Osteoblast (primary cell): ENCODE data around the gene CSNK1A1L. TPM values are rescaled to one million over a fixed set of nuclear protein-coding genes. Genes with fewer than 3 reads are reported as not detected.

Experiments used
- DNase-seq: peaks from one replicate; pipeline ENCODE4 v3.0.0; 2011; ENCODE audit warnings: low spot score, mixed read lengths; ENCODE audit not compliant: insufficient read length; ENCODE audit errors: missing footprints
- H2AFZ ChIP-seq: 2 replicates; pipeline ENCODE4 v1.6.0; 2011; ENCODE audit warnings: mild to moderate bottlenecking, low read length
- H3K27ac ChIP-seq: 2 replicates; pipeline ENCODE4 v1.5.1; 2011; ENCODE audit warnings: mild to moderate bottlenecking, low read depth, low read length, moderate library complexity
- H3K27me3 ChIP-seq: 2 replicates; pipeline ENCODE4 v1.6.0; 2012; ENCODE audit warnings: mild to moderate bottlenecking, control low read depth, inconsistent platforms, low read length, moderate library complexity; ENCODE audit not compliant: insufficient read depth
- H3K36me3 ChIP-seq: 2 replicates; pipeline ENCODE4 v1.5.1; 2011; ENCODE audit warnings: mild to moderate bottlenecking, low read length, control low read depth, moderate library complexity; ENCODE audit not compliant: insufficient read depth
- H3K4me1 ChIP-seq: 2 replicates; pipeline ENCODE4 v1.5.1; 2011; ENCODE audit warnings: mild to moderate bottlenecking, low read length, control low read depth, moderate library complexity; ENCODE audit not compliant: insufficient read depth
- H3K4me2 ChIP-seq: 2 replicates; pipeline ENCODE4 v1.6.0; 2011; ENCODE audit warnings: mild to moderate bottlenecking, low read length; ENCODE audit not compliant: insufficient read depth
- H3K4me3 ChIP-seq: fragments of 200-600 bp; sonication (generic); 3 replicates; pipeline ENCODE4 v1.5.1; 2012; ENCODE audit warnings: mild to moderate bottlenecking, low read length, inconsistent platforms; ENCODE audit not compliant: insufficient read depth
- H3K79me2 ChIP-seq: 2 replicates; pipeline ENCODE4 v1.6.0; 2012; ENCODE audit warnings: mild to moderate bottlenecking, low read length, control low read depth, inconsistent platforms; ENCODE audit not compliant: insufficient read depth
- H3K9me3 ChIP-seq: 2 replicates; pipeline ENCODE4 v1.5.1; 2011; ENCODE audit warnings: low read depth, low read length, control low read depth
- H4K20me1 ChIP-seq: 2 replicates; pipeline ENCODE4 v1.6.0; 2012; ENCODE audit warnings: mild to moderate bottlenecking, low read length, control low read depth; ENCODE audit not compliant: insufficient read depth
- CTCF ChIP-seq: IDR thresholded peaks from 2 replicates; pipeline ENCODE4 v1.5.1; 2011; ENCODE audit warnings: mild to moderate bottlenecking, low read depth, low read length, moderate library complexity; ENCODE audit errors: extremely low read depth
- total RNA-seq: library from RNA; depleted of rRNA; stranded (reverse); fragments of >200 nt; gene quantifications from 2 replicates; pipeline ENCODE4 v1.2.3, GENCODE V29; 2012

CSNK1A1L gene
- total RNA-seq, 1 donor: not detected

- Histone ChIP-seq H3K4me2 (no peak overlapping the region), H3K27ac (no peak overlapping the region), H3K79me2 (no peaks in the 10 kb centered on the region), H4K20me1 (no peaks in the 10 kb centered on the region), H3K9me3 (no peaks in the 10 kb centered on the region), H2AFZ (peak overlapping the region; percentile 18), H3K4me1 (peaks cover 4% of the 10 kb centered on the region), H3K4me3 (no peak overlapping the region), H3K27me3 (no peaks in the 10 kb centered on the region), H3K36me3 (no peaks in the 10 kb centered on the region)
- DNase-seq: no peak
- no peak for TF ChIP-seq CTCF
Measured at GRCh38 chr13:37106642-37107041, 1.2 kb upstream of the CSNK1A1L start.

- TF ChIP-seq CTCF: no peak
- H3K36me3 ChIP-seq: no peaks in the 10 kb centered on the region
- no peak for DNase-seq
- H3K27me3 ChIP-seq: no peaks in the 10 kb centered on the region
- no peaks in the 10 kb centered on the region for H3K9me3 ChIP-seq
- H3K4me2 ChIP-seq: no peak overlapping the region
- H4K20me1 ChIP-seq: no peaks in the 10 kb centered on the region
- H3K4me3 ChIP-seq: no peak overlapping the region
- no peaks in the 10 kb centered on the region for H3K4me1 ChIP-seq
- no peak overlapping the region for H3K27ac ChIP-seq
- no peak overlapping the region for H2AFZ ChIP-seq
- no peaks in the 10 kb centered on the region for H3K79me2 ChIP-seq
Measured at GRCh38 chr13:37102896-37103295, 2.6 kb downstream of the CSNK1A1L start.

- Histone ChIP-seq H3K9me3 (no peaks in the 10 kb centered on the region), H3K36me3 (no peaks in the 10 kb centered on the region), H3K27ac (no peak overlapping the region), H3K4me1 (peaks cover 3% of the 10 kb centered on the region), H2AFZ (no peak overlapping the region), H3K4me3 (no peak overlapping the region), H3K4me2 (no peak overlapping the region), H3K79me2 (no peaks in the 10 kb centered on the region), H3K27me3 (no peaks in the 10 kb centered on the region), H4K20me1 (no peaks in the 10 kb centered on the region)
- DNase-seq: no peak
- no peak for TF ChIP-seq CTCF
Measured at GRCh38 chr13:37101201-37101600, 4.3 kb downstream of the CSNK1A1L start.

- TF ChIP-seq CTCF: no peak
Measured at GRCh38 chr13:37100731-37101130, 4.7 kb downstream of the CSNK1A1L start.

More at GRCh38 chr13:37100731-37101130, 4.7 kb downstream of the CSNK1A1L start:
- no peak for DNase-seq
- peaks cover 3% of the 10 kb centered on the region for H3K4me1 ChIP-seq
- H3K27ac ChIP-seq: no peak overlapping the region
- H4K20me1 ChIP-seq: no peaks in the 10 kb centered on the region
- H3K9me3 ChIP-seq: no peaks in the 10 kb centered on the region
- no peaks in the 10 kb centered on the region for H3K79me2 ChIP-seq
- H2AFZ ChIP-seq: no peak overlapping the region
- no peak overlapping the region for H3K4me2 ChIP-seq
- no peaks in the 10 kb centered on the region for H3K27me3 ChIP-seq
- H3K36me3 ChIP-seq: no peaks in the 10 kb centered on the region
- no peak overlapping the region for H3K4me3 ChIP-seq
